HUES64 (cell line): ENCODE data around the gene GARRE1.
"Not testable (repeated sequence)": the region's sequence is repeated elsewhere in the genome, so short reads cannot be mapped to it uniquely, and the experiment has no call there.

Source experiments
- H3K27ac ChIP-seq: 2 replicates; pipeline ENCODE4 v1.7.0; 2013; ENCODE audit warnings: low read depth, low read length, inconsistent platforms
- H3K27me3 ChIP-seq: 2 replicates; pipeline ENCODE4 v1.6.1; 2013; ENCODE audit warnings: mild to moderate bottlenecking, low read length; ENCODE audit not compliant: insufficient read depth
- H3K36me3 ChIP-seq: 2 replicates; pipeline ENCODE4 v1.6.1; 2013; ENCODE audit warnings: mild to moderate bottlenecking, low read length; ENCODE audit not compliant: insufficient read depth
- H3K4me1 ChIP-seq: 2 replicates; pipeline ENCODE4 v1.6.1; 2013; ENCODE audit warnings: mild to moderate bottlenecking, low read length, moderate library complexity; ENCODE audit not compliant: insufficient read depth
- H3K4me3 ChIP-seq: 2 replicates; pipeline ENCODE4 v1.5.1; 2013; ENCODE audit warnings: mild to moderate bottlenecking, low read length, moderate library complexity
- H3K9ac ChIP-seq: 2 replicates; pipeline ENCODE4 v1.6.1; 2013; ENCODE audit warnings: mild to moderate bottlenecking, low read depth, low read length
- H3K9me3 ChIP-seq: 2 replicates; pipeline ENCODE4 v1.6.1; 2013; ENCODE audit warnings: low read depth, low read length; ENCODE audit not compliant: insufficient read depth
- WGBS: fragments of 150-250, 120-280 bp; methylation state at CpG from one replicate; pipeline ENCODE4 v1.1.7; 2013; ENCODE audit warnings: missing lambda C conversion rate; 5-methylcytosine and 5-hydroxymethylcytosine counted together

The GARRE1 gene

DNA sequence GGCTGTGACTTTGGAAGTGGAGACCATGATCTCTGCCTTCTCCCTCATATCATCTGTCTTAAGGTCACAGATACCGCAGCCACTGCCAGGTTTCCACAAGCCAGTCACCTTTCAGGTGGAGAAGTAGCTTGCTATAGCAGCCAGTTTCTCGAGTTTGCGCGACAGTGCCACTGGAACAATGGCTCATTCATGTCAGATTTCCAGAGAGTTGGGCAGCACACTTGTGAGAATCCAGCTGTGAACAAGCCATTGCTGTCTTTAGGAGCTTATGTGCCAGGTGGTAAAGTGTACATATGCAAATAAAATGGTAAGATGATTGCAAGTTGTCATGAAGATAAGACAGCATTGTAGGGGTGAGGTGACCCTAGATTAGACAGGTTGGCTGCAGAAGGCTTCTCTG, 22.3 kb downstream of the GARRE1 start:
- Histone ChIP-seq H3K9me3 (no peaks in the 10 kb centered on the region), H3K4me1 (no peaks in the 10 kb centered on the region), H3K36me3 (0 out of 2 replicates have a peak, but pooled peaks cover 2% of the 10 kb centered on the region), H3K4me3 (no peak overlapping the region), H3K27ac (no peak overlapping the region), H3K27me3 (no peaks in the 10 kb centered on the region), H3K9ac (no peak overlapping the region)
- WGBS = 93% methylated on average over 4 of the region's 4 CpGs

DNA sequence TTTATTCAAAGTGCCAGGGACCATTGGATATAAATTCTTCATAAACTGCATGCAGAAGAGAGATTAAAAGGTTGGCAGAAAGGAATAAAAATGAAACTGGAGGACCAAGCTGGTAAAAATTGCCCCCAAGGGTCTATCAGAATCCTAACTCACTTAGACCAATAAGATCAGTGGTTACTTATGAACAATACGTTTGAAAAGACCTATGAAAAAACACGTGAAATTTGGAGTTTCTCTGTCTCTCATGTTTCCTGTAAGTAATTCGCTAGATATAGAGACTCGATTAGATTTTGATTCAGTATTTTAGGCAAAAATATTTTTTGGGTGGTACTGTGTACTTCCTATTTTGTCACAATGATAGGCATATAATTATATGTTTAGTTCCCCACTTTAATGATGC, 22.9 kb downstream of the GARRE1 start:
- Histone ChIP-seq H3K4me3 (no peak overlapping the region), H3K27ac (no peak overlapping the region), H3K27me3 (no peaks in the 10 kb centered on the region), H3K9me3 (no peaks in the 10 kb centered on the region), H3K9ac (no peak overlapping the region), H3K36me3 (0 out of 2 replicates have a peak, but pooled peaks cover 2% of the 10 kb centered on the region), H3K4me1 (no peaks in the 10 kb centered on the region)
- WGBS = 94% methylated on average over 4 of the region's 4 CpGs

DNA sequence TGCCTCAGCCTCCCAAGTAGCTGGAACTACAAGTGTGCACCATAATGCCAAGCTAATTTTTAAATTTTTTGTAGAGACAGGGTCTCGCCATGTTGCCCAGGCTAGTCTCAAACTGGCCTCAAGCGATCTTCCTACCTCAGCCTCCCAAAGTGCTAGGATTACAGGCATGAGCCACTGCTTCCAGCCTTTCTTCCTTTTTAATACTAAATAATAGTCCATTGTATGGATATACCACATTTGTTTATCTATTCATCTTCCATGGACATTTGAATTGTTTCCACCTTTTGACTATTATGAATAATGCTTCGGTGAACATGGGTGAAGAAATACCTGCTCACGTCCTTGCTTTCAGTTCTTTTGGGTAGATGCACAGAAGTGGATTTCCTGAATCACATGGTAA, 24.4 kb downstream of the GARRE1 start:
- H3K9me3 ChIP-seq = no peaks in the 10 kb centered on the region
- WGBS = 92% methylated on average over 4 of the region's 4 CpGs
- no peak overlapping the region for H3K4me3 ChIP-seq
- H3K9ac ChIP-seq = no peak overlapping the region
- 0 out of 2 replicates have a peak, but pooled peaks cover 2% of the 10 kb centered on the region for H3K36me3 ChIP-seq
- no peaks in the 10 kb centered on the region for H3K4me1 ChIP-seq
- H3K27me3 ChIP-seq = no peaks in the 10 kb centered on the region
- no peak overlapping the region for H3K27ac ChIP-seq

DNA sequence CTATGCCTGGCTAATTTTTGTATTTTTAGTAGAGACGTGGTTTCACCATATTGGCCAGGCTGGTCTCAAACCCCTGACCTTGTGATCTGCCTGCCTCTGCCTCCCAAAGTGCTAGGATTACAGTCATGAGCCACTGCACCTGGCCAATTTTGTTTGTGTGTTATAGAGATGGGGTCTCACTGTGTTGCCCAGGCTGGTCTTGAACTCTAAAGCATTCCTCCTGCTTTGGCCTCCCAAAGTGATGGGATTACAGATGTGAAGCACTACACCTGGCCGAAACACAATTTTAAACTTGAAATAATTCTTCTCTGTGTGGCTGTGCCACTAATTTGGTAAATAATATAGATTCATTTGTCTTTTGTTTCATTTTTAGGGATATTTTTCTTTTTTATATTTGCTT, 27.1 kb downstream of the GARRE1 start:
- not testable (repeated sequence) for H3K4me1 ChIP-seq
- 98% methylated on average over 1 of the region's 2 CpGs for WGBS

DNA sequence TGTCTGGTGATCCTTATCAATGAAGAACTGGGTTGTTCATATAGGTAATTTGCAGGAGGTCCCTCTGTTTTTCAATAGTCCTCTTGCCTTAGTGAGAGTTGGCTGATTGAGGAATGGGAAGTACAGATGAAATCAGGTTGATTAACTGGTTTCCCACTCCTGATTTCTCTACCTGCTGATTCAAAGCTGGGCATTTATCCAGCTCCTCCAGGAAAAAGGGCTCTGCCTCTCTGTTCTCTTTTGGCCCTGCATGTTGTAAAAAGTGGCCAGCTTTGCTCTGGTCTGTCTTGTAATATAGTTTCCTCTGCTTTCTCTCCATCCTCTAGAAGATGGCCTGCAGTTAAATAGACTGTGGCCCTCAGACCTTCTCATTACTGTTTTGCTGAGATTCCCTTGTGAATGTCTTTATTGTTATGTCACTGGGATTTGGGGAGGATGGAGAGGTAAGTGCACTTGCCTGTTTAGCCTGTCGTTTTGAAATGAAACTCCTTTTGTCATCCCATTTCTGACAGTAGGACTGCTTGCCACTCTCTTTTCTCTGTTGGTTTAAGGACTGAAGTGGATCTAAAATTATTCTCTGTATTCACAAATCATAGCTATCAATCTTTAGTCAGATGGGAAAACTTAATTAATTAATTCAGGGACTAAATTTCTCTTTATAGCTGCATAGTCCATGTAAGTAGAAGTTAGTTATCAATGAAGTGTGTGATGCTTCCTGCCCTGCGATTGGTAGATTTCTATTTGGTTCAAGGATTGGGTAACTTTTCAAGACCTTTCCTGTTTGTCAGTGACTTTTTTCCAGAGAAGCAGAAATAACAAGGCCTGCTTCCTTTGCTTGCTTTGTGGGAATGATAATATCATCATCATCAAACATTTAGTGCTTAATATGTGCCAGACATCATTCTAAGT, 28.5 kb downstream of the GARRE1 start:
- WGBS = 85% methylated on average over 2 of the region's 2 CpGs
- no peak overlapping the region for H3K27ac ChIP-seq
- no peak overlapping the region for H3K9ac ChIP-seq

More for the DNA sequence above, 27.1 kb downstream of the GARRE1 start:
- not testable (repeated sequence) for H3K27ac ChIP-seq, H3K9ac ChIP-seq, H3K9me3 ChIP-seq, H3K36me3 ChIP-seq, H3K27me3 ChIP-seq, H3K4me3 ChIP-seq

DNA sequence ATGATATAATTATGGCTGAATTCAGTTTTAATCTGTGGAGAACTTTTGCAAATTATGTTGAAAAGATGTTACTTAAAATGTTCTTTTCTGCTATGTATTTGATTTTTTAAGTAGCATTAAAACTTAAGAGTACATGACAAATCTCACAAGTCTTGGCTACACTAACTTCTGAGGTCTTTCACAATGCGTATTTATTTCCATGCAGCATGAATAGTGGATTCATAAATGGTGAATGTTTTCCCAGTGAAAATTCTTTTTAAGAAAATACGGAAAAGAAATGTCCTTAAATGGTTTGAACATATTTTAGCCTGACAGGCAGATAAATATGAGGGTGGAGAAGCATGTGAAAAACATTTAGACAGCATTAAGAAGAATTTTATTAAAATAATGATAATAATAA, 30.2 kb downstream of the GARRE1 start:
- H3K36me3 ChIP-seq = no peaks in the 10 kb centered on the region
- H3K27ac ChIP-seq = no peak overlapping the region
- no peaks in the 10 kb centered on the region for H3K4me1 ChIP-seq
- no peaks in the 10 kb centered on the region for H3K27me3 ChIP-seq
- no peaks in the 10 kb centered on the region for H3K9me3 ChIP-seq
- H3K9ac ChIP-seq = no peak overlapping the region
- 97% methylated on average over 2 of the region's 2 CpGs for WGBS
- no peak overlapping the region for H3K4me3 ChIP-seq

More for the DNA sequence above, 28.5 kb downstream of the GARRE1 start:
- Histone ChIP-seq H3K4me1 (no peaks in the 10 kb centered on the region), H3K4me3 (no peak overlapping the region), H3K27me3 (no peaks in the 10 kb centered on the region), H3K36me3 (0 out of 2 replicates have a peak, but pooled peaks cover 2% of the 10 kb centered on the region), H3K9me3 (no peaks in the 10 kb centered on the region)

DNA sequence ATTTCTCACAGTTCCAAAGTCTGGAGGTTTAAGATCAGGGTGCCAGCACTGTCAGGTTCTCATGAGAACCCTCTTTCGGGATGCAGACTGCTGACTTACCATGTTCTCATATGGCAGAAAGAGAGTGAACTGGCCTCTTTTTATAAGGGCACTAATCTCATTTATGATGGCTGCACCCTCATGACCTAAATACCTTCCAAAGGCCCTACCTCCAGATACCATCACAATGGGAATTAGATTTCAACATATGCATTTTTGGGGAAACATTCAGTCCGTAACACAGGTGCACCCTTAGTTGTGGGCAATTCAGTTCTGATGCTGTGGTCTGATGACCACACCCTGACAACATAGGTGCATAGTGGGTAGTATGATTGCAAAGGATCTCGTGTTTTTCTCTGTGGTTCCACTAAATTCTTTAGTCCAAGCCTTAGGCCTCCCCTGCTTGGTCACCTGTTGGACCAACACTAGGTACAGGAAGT, 33.3 kb downstream of the GARRE1 start:
- Histone ChIP-seq H3K4me3 (no peak overlapping the region), H3K27ac (no peak overlapping the region), H3K9me3 (no peaks in the 10 kb centered on the region), H3K9ac (no peak overlapping the region), H3K4me1 (no peaks in the 10 kb centered on the region), H3K27me3 (no peaks in the 10 kb centered on the region), H3K36me3 (no peaks in the 10 kb centered on the region)
- WGBS = 91% methylated on average over 3 of the region's 3 CpGs

DNA sequence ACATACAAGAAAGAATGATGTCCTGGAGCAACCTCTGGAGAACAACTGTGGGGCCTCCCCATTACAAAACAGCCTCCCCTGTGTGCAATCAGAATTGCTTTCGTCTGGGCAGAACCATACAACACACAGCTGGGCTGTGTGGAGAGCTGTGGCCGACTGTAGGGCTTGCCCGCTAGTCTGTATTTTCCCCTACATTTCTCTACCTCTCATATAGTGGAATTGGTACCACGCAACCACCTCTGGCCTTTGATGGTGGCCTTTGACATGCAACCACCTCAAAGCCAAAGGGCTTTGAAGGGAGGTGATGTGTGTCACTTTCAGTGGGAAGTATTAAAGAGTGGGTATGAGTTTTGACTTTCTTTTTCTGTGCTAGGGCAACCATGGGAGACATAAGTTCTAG, 34.0 kb downstream of the GARRE1 start:
- Histone ChIP-seq H3K27me3 (no peaks in the 10 kb centered on the region), H3K4me3 (no peak overlapping the region), H3K9me3 (no peaks in the 10 kb centered on the region), H3K36me3 (no peaks in the 10 kb centered on the region), H3K9ac (no peak overlapping the region), H3K27ac (no peak overlapping the region), H3K4me1 (no peaks in the 10 kb centered on the region)
- WGBS = 96% methylated on average over 4 of the region's 4 CpGs

DNA sequence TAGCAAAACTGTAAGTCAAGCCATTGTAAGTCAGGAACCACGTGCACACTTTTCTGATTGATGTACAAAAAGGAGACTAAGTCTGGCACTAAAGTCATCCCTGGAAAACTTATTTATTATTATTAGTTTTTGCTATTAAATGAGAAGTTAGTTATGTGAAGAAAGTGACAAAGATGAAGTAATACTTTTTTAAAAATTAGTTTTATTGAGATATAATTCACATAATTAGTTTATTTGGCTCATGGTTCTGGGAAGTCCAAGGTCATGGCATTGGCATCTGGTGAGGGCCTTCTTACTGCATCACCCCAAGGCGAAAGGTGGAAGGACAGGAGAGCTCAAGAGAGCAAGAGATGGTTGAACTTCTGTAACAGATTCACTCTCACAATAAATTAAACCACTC, 36.9 kb downstream of the GARRE1 start:
- no peaks in the 10 kb centered on the region for H3K9me3 ChIP-seq
- no peak overlapping the region for H3K9ac ChIP-seq
- no peaks in the 10 kb centered on the region for H3K36me3 ChIP-seq
- 92% methylated on average over 2 of the region's 2 CpGs for WGBS
- no peak overlapping the region for H3K4me3 ChIP-seq
- H3K27me3 ChIP-seq = no peaks in the 10 kb centered on the region
- no peak overlapping the region for H3K27ac ChIP-seq
- H3K4me1 ChIP-seq = no peaks in the 10 kb centered on the region

DNA sequence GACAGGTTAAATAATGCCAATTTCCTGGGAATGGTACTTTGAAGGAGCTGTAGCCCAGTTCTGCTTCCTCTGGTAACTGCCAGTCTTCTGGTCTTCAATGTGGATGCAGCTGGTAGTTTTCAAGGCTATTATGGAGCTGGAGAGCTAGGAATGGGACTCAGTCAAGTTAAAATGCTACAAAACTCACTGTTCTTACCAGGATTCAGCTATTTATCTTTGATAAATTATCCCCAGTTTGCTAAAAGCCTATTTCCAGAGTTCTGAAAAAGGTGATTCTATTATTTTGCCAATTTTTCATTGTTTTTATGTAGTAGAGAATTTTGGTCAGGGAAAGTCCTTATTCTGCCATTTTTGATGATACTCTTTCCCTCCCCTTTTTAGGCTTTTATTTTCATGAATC, 40.7 kb downstream of the GARRE1 start:
- Histone ChIP-seq H3K27me3 (no peaks in the 10 kb centered on the region), H3K27ac (no peak overlapping the region), H3K36me3 (peaks cover 3% of the 10 kb centered on the region; the same call in 1 of the 2 replicates), H3K4me3 (no peak overlapping the region), H3K9me3 (no peaks in the 10 kb centered on the region), H3K4me1 (no peaks in the 10 kb centered on the region), H3K9ac (no peak overlapping the region)

DNA sequence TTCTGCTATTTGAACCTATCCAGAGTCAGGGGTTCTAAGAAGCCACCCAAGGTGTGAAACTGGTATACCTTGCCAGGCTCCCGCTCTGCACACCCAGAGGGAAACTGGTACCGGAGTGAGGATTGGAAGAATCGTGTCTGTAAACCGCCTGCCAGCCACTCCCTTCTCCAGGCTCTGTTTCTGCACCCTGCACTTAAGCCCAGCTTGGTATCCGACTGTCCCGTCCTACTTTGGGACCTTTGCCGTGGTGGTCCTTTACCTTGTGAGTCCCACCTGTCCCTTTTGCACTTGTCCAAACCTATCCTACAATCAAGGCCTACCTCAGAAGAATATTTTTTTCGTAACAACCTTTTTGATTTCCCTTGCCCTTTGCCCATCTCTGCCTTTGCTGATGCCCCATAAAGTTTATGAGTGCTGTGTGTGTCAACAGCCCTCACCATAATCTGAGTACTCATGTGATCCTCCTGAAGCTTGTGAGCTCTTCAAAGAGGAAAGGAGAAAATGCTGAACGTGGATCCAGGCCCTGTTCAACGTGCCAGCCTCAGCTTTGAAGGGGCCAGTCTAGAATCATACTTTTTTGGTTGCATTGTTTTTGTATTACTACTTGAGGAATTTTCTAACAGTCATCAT, 44.7 kb downstream of the GARRE1 start:
- WGBS = 93% methylated on average over 10 of the region's 10 CpGs
- Histone ChIP-seq H3K9ac (no peak overlapping the region), H3K4me1 (no peaks in the 10 kb centered on the region), H3K9me3 (no peaks in the 10 kb centered on the region), H3K27me3 (no peaks in the 10 kb centered on the region), H3K27ac (no peak overlapping the region), H3K36me3 (peaks cover 17% of the 10 kb centered on the region), H3K4me3 (no peak overlapping the region)
